ENCODE data around the gene RNF212. TPM values are rescaled to one million over a fixed set of nuclear protein-coding genes. Genes with fewer than 3 reads are reported as not detected.

The RNF212 gene
- total and polyA plus RNA-seq, 10 of the 15 experiments (the other 5 are each of a cell fraction or from before 2014, with no cell fraction given), result not detected

DNA sequence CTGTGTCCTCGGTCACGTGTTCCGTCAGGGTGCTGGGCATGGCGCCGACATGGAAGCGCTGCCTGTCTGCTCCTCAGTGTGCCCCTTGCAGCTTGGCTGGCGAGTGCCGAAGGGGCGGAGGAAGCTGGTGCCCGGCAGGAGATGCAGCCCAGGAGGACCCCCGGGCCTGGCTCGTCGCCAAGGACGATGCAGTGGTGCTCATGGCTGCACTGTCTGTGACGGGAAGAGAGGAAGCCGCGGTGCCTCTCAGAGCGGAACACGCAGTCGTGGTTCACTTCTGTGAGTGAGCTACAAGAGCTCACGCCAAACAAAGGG lies 63.8 kb downstream of the RNF212 start (continued):
- TF ChIP-seq, protein P1, sequence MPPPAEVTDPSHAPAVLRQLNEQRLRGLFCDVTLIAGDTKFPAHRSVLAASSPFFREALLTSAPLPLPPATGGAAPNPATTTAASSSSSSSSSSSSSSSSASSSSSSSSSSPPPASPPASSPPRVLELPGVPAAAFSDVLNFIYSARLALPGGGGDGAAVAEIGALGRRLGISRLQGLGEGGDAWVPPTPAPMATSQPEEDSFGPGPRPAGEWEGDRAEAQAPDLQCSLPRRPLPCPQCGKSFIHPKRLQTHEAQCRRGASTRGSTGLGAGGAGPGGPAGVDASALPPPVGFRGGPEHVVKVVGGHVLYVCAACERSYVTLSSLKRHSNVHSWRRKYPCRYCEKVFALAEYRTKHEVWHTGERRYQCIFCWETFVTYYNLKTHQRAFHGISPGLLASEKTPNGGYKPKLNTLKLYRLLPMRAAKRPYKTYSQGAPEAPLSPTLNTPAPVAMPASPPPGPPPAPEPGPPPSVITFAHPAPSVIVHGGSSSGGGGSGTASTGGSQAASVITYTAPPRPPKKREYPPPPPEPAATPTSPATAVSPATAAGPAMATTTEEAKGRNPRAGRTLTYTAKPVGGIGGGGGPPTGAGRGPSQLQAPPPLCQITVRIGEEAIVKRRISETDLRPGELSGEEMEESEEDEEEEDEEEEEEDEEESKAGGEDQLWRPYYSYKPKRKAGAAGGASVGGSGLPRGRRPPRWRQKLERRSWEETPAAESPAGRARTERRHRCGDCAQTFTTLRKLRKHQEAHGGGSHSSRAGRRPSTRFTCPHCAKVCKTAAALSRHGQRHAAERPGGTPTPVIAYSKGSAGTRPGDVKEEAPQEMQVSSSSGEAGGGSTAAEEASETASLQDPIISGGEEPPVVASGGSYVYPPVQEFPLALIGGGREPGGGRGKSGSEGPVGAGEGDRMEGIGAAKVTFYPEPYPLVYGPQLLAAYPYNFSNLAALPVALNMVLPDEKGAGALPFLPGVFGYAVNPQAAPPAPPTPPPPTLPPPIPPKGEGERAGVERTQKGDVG (CRISPR knock-in tag; IDR thresholded peaks at IDR 0.05), result no peak
- no peak for TF ChIP-seq NFYA (IDR thresholded peaks at IDR 0.05; ENCODE audit: borderline replicate concordance, low read depth, low read length)

DNA sequence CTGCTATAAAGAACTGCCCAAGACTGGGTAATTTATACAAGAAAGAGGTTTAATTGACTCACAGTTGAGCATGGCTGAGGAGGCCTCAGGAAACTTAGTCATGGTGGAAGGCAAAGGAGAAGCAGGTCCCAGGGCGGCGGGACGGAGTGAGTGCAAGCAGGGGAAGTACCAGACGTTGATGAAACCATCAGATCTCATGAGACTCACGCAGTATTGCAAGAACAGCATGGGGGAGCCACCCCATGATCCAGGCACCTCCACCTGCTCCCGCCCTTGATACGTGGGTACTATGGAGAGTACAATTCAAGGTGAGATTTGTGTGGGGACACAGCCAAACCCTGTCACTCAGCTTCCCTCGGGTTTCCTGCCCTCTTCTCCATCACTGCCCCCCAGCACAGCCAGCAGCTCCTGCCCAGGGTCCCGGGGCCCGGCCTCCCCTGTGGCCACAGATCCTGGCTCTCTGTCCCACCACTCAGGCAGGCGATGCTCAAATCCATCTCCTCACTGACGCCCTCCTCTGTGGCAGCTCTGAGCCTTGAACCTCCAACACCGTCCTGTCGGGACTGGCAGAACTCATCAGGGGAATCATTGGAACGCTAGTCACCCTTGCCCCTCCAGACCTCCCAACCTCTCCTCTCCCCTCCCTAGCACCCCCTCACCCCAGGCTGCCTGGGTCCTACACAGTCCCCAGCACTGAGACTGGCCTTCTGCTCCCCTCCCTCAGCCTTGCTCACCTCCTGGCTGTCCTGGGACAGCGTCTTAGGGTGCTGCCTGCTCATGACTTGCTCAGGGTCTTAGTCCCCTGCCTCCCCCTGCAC lies 64.4 kb downstream of the RNF212 start:
- Histone ChIP-seq H3K79me2 (ENCODE audit: control insufficient read depth, insufficient read depth, low read length) (no peaks in the 10 kb centered on the region), H3K9me3 (replicated peaks; ENCODE audit: control insufficient read depth, insufficient read depth, low read length) (peaks cover 1% of the 10 kb centered on the region; the same call in 1 of the 3 replicates), H3K27ac (ENCODE audit: control insufficient read depth, insufficient read depth) (no peak overlapping the region), H3K4me1 (ENCODE audit: control insufficient read depth, insufficient read depth, low read length) (no peaks in the 10 kb centered on the region), H2AFZ (ENCODE audit: control insufficient read depth, low read depth, low read length) (no peak overlapping the region), H3K4me3 (no peak overlapping the region), H3K4me2 (ENCODE audit: control insufficient read depth, insufficient read depth) (no peak overlapping the region), H4K20me1 (ENCODE audit: control insufficient read depth, insufficient read depth) (no peaks in the 10 kb centered on the region), H3K9ac (ENCODE audit: control insufficient read depth, insufficient read depth, low read length) (no peak overlapping the region), H3K36me3 (ENCODE audit: control insufficient read depth in 2 of 2, insufficient read depth in 2 of 2, low read length in 1 of 2) (no peaks in the 10 kb centered on the region), H3K27me3 (replicated peaks in 1 of 2; ENCODE audit: control insufficient read depth in 2 of 2, insufficient read depth in 2 of 2, low read length in 1 of 2) (no peaks in the 10 kb centered on the region)
- CTCF ChIA-PET, result no interaction called here
- ATAC-seq (no peak), FAIRE-seq (no peak), DNase-seq (ENCODE audit: low read depth, low spot score) (no peak)
- 22% methylated on average over 16 of the region's 16 CpGs for WGBS (ENCODE audit: insufficient coverage, insufficient replicate concordance, low lambda C conversion rate, missing lambda C conversion rate)
- RAD21 ChIA-PET (ENCODE audit: unreplicated experiment), result no interaction called here
- no TSS peak for BruUV-seq (replicated peaks)
- POLR2A ChIA-PET, result no interaction called here
- SMC1A ChIA-PET (ENCODE audit: uncharacterized antibody, unreplicated experiment), result no interaction called here
- in situ Hi-C loops (cut with MboI) (no loop called here), intact Hi-C loops (cut with micrococcal nuclease; ENCODE audit: unreplicated experiment) (no loop called here)
- TF ChIP-seq MYC (IDR thresholded peaks at IDR 0.05; ENCODE audit: insufficient read depth, insufficient read length, insufficient replicate concordance, low read length, severe bottlenecking), result no peak
- no peak for TF ChIP-seq POLR2AphosphoS5 (IDR thresholded peaks at IDR 0.05; ENCODE audit: low read length)
- no peak for TF ChIP-seq PKNOX1 (IDR thresholded peaks at IDR 0.05)
- no peak for TF ChIP-seq IKZF2 (IDR thresholded peaks at IDR 0.05)
- TF ChIP-seq TAF1 (IDR thresholded peaks at IDR 0.05; ENCODE audit: borderline replicate concordance, low read depth, low read length), result no peak
- TF ChIP-seq TCF7 (IDR thresholded peaks at IDR 0.05; ENCODE audit: borderline replicate concordance), result no peak
- no peak for TF ChIP-seq MLLT1 (IDR thresholded peaks at IDR 0.05)
- no peak for TF ChIP-seq KDM1A (IDR thresholded peaks at IDR 0.05; ENCODE audit: borderline replicate concordance)
- no peak for TF ChIP-seq RCOR1 (conservative IDR thresholded peaks at IDR 0.05; ENCODE audit: low read depth, low read length)
- TF ChIP-seq PAX5 (IDR thresholded peaks at IDR 0.05; ENCODE audit: borderline replicate concordance, low read depth, low read length), result no peak
- TF ChIP-seq NR2F1 (conservative IDR thresholded peaks at IDR 0.05), result no peak
- no peak for TF ChIP-seq GATAD2B (conservative IDR thresholded peaks at IDR 0.05; ENCODE audit: low read depth)
- TF ChIP-seq MTA2 (IDR thresholded peaks at IDR 0.05; ENCODE audit: low read depth), result no peak
- TF ChIP-seq CEBPB (IDR thresholded peaks at IDR 0.05; ENCODE audit: borderline replicate concordance in 1 of 2, low read depth in 2 of 2, low read length in 2 of 2), result no peak
- no peak for TF ChIP-seq ASH2L (IDR thresholded peaks at IDR 0.05; ENCODE audit: borderline replicate concordance, low read depth)
- TF ChIP-seq RUNX3 (IDR thresholded peaks at IDR 0.05; ENCODE audit: low read length), result no peak
- no peak for TF ChIP-seq GABPA (IDR thresholded peaks at IDR 0.05; ENCODE audit: low read depth)

Data from GM12878 (cell line).